ENCODE measurements around the gene COL16A1. TPM values are rescaled to one million over a fixed set of nuclear protein-coding genes. Genes with fewer than 3 reads are reported as not detected.

COL16A1 gene
- total RNA-seq, 1 donor = 0.10 TPM

DNA sequence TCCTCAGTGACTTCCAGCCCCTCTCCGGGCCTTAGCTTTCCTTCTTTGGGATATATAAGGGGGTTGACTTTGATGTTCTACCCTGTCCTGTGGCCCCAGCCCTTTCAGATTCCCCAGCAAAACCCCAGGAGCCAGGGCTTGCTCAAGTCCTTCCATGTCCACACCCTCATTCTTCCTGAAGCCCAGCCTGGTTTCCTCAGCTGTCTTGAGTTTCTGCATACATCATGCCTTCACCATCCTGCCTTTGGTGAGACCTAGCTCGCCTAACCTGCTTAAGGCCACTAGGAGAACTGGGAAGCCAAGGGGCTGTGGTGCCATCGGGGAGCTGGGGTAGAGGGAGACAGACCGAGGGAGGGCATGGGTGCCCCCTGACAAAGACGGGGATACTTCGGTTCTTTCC is 42.0 kb downstream of the COL16A1 start:
- no peak overlapping the region for H3K4me3 ChIP-seq (ENCODE audit: low read length)
- H3K27me3 ChIP-seq (ENCODE audit: insufficient read depth, low read length) = no peaks in the 10 kb centered on the region
- H3K4me1 ChIP-seq (ENCODE audit: insufficient read depth, low read length) = peaks cover 18% of the 10 kb centered on the region
- no peaks in the 10 kb centered on the region for H3K9me3 ChIP-seq (ENCODE audit: low read depth, low read length)

- Histone ChIP-seq H3K9me3 (ENCODE audit: low read depth, low read length) (no peaks in the 10 kb centered on the region), H3K4me1 (ENCODE audit: insufficient read depth, low read length) (peaks cover 22% of the 10 kb centered on the region), H3K4me3 (ENCODE audit: low read length) (no peak overlapping the region), H3K27me3 (ENCODE audit: insufficient read depth, low read length) (no peaks in the 10 kb centered on the region)
Measured at GRCh38 chr1:31660871-31661455, 42.9 kb downstream of the COL16A1 start.

GRCh38 chr1:31659889-31660288 is 43.9 kb downstream of the COL16A1 start:
- Histone ChIP-seq H3K4me3 (ENCODE audit: low read length) (no peak overlapping the region), H3K9me3 (ENCODE audit: low read depth, low read length) (no peaks in the 10 kb centered on the region), H3K4me1 (ENCODE audit: insufficient read depth, low read length) (peaks cover 22% of the 10 kb centered on the region), H3K27me3 (ENCODE audit: insufficient read depth, low read length) (no peaks in the 10 kb centered on the region)

- Histone ChIP-seq H3K9me3 (ENCODE audit: low read depth, low read length) (no peaks in the 10 kb centered on the region), H3K4me1 (ENCODE audit: insufficient read depth, low read length) (peaks cover 22% of the 10 kb centered on the region), H3K4me3 (ENCODE audit: low read length) (no peak overlapping the region), H3K27me3 (ENCODE audit: insufficient read depth, low read length) (no peaks in the 10 kb centered on the region)
Measured at GRCh38 chr1:31658721-31659120, 45.1 kb downstream of the COL16A1 start.

- Histone ChIP-seq H3K27me3 (ENCODE audit: insufficient read depth, low read length) (no peaks in the 10 kb centered on the region), H3K4me3 (ENCODE audit: low read length) (no peak overlapping the region), H3K4me1 (ENCODE audit: insufficient read depth, low read length) (peaks cover 22% of the 10 kb centered on the region), H3K9me3 (ENCODE audit: low read depth, low read length) (no peaks in the 10 kb centered on the region)
Measured at GRCh38 chr1:31657972-31658510, 45.8 kb downstream of the COL16A1 start.

DNA sequence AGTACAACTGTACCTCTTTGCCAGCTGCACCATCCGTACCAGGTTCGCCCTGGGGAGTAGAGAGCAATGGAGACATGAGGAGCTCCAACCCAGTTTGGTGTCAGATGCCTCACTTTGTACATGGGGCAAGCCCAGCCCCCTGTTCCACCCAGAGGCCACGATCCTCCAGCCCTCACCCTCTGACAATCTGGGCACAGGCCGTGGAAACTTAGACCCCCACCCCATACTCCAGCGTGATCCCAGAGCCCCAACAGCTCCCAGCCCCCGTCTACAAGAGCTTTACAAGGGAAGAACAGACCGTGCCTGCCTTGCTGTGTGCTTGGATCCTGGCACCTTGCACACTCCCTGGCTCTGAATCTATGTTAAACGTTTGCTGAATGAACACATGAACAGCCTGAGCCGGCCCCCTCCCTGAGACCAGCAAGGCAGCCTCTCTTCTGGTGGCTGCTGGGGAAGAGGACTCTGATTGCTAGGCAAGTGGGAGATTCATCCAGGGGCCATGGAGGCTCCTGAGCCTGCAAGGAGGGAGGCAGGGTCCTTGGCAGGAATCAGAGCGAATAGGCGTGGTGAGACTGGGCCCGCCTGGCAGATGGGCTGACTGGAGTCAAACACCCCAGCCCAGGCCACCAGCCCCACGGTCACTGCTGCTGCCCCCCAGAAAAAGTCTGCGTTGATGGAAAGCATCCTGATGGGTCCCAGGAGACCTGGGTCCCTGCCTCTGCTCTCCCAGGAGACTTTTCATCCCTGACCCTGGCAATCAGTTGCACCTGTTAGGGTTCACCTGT is 46.6 kb downstream of the COL16A1 start:
- Histone ChIP-seq H3K27me3 (ENCODE audit: insufficient read depth, low read length) (no peaks in the 10 kb centered on the region), H3K4me1 (ENCODE audit: insufficient read depth, low read length) (peaks cover 22% of the 10 kb centered on the region), H3K4me3 (ENCODE audit: low read length) (no peak overlapping the region), H3K9me3 (ENCODE audit: low read depth, low read length) (no peaks in the 10 kb centered on the region)

DNA sequence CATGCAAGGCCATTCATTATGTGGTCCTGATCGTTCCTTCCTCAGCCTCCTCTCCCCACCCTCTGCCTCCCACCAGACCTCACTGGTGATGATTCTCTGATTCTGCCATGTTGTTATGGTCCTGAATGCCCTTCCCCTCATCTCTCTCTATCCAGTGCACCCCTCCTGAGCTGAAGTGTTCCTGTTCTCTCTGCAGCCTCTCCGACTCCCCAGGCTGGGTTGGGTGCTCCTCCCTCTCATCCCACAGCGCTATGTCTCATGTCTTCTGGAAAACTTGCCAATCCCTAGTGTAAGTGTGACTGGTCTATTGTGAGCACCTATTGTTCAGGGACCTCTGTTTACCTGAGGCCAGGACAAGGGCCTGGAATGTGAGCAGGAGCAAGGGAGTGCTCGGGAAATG is 48.1 kb downstream of the COL16A1 start:
- Histone ChIP-seq H3K9me3 (ENCODE audit: low read depth, low read length) (no peaks in the 10 kb centered on the region), H3K27me3 (ENCODE audit: insufficient read depth, low read length) (no peaks in the 10 kb centered on the region), H3K4me3 (ENCODE audit: low read length) (no peak overlapping the region), H3K4me1 (ENCODE audit: insufficient read depth, low read length) (peaks cover 22% of the 10 kb centered on the region)

- H3K27me3 ChIP-seq (ENCODE audit: insufficient read depth, low read length) = no peaks in the 10 kb centered on the region
- no peak overlapping the region for H3K4me3 ChIP-seq (ENCODE audit: low read length)
- H3K4me1 ChIP-seq (ENCODE audit: insufficient read depth, low read length) = peaks cover 22% of the 10 kb centered on the region
- H3K9me3 ChIP-seq (ENCODE audit: low read depth, low read length) = no peaks in the 10 kb centered on the region
Measured at GRCh38 chr1:31655104-31655503, 48.7 kb downstream of the COL16A1 start.

GRCh38 chr1:31654474-31654776 is 49.4 kb downstream of the COL16A1 start:
- Histone ChIP-seq H3K4me1 (ENCODE audit: insufficient read depth, low read length) (peaks cover 22% of the 10 kb centered on the region), H3K9me3 (ENCODE audit: low read depth, low read length) (no peaks in the 10 kb centered on the region), H3K27me3 (ENCODE audit: insufficient read depth, low read length) (no peaks in the 10 kb centered on the region), H3K4me3 (ENCODE audit: low read length) (no peak overlapping the region)

DNA sequence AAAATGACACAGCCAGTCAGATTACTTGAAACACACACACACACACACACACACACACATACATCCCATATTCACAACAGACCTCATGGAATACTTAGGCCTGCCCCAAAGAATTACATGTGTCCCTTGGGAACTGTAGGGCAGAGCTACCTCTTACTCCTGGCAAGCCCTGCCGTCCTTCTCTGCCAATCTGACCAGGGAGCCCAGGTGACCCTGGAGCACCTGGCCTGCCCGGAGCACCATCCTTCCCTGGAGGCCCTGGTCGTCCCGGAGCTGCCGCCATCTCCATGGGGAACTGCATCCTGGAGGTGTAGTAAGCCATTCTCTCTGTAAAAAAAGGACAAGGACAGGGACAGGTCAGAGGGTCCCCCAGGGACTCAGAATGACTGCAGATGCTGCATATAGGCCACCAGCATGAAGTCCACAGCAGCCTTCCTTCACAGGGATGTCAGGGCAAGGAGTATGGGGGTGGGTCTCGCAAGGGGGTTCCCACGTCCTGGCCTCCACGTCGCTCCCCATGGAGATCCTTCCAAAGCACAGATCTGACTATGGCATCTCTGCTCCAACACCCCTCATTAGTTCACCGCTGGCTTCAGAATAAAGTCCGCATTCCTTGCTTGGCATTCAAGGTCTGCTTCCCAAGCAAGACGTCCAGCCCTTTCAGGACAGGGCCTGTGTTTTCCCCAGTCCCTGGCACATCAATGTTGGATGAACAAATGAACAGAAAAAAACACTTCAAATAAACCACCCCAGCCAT is 49.9 kb downstream of the COL16A1 start:
- Histone ChIP-seq H3K9me3 (ENCODE audit: low read depth, low read length) (no peaks in the 10 kb centered on the region), H3K4me1 (ENCODE audit: insufficient read depth, low read length) (peaks cover 20% of the 10 kb centered on the region), H3K27me3 (ENCODE audit: insufficient read depth, low read length) (no peaks in the 10 kb centered on the region), H3K4me3 (ENCODE audit: low read length) (no peak overlapping the region)

- no peaks in the 10 kb centered on the region for H3K9me3 ChIP-seq (ENCODE audit: low read depth, low read length)
- H3K4me3 ChIP-seq (ENCODE audit: low read length) = no peak overlapping the region
- H3K27me3 ChIP-seq (ENCODE audit: insufficient read depth, low read length) = no peaks in the 10 kb centered on the region
- H3K4me1 ChIP-seq (ENCODE audit: insufficient read depth, low read length) = peaks cover 11% of the 10 kb centered on the region
Measured at GRCh38 chr1:31652891-31653499, 50.8 kb downstream of the COL16A1 start.

DNA sequence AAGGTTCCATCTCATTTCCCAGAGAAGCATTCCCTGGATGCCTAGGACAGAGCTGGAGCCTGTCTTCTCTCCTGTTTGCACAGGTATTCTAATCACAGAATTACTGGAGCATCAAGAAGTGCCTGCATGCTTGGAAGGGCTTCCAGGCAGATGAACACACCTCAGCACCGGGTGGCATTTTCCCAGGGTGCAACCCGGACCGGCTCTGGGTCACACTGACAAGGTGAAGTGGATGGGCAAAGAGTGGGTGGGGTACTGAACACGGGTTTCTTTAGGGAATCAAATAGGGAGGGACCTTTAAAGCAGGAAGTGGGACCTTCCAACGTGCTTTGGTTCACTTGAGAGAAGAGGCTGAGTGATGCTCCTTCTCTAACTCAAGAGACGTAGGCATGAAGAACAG is 52.1 kb downstream of the COL16A1 start:
- Histone ChIP-seq H3K27me3 (ENCODE audit: insufficient read depth, low read length) (no peaks in the 10 kb centered on the region), H3K4me3 (ENCODE audit: low read length) (no peak overlapping the region), H3K4me1 (ENCODE audit: insufficient read depth, low read length) (peaks cover 4% of the 10 kb centered on the region), H3K9me3 (ENCODE audit: low read depth, low read length) (no peaks in the 10 kb centered on the region)

DNA sequence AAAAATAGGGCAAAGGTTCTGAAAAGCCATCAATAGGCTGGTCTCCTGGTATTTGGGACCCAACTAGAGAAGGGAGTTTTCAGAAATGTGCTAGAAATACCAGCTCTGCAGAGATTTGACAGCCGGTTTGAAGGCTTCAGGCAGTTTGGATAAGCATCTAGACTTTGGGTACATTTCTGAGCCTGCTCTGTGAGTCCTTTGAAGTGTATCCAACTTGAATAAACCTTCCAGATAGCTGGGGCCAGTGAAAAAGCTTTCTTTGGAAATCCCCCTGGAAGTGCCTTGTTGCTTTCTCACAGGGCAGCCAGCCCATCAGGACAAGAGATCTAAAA is 52.8 kb downstream of the COL16A1 start:
- no peaks in the 10 kb centered on the region for H3K27me3 ChIP-seq (ENCODE audit: insufficient read depth, low read length)
- peaks cover 1% of the 10 kb centered on the region for H3K4me1 ChIP-seq (ENCODE audit: insufficient read depth, low read length)
- H3K4me3 ChIP-seq (ENCODE audit: low read length) = no peak overlapping the region
- H3K9me3 ChIP-seq (ENCODE audit: low read depth, low read length) = no peaks in the 10 kb centered on the region

GRCh38 chr1:31650161-31651088 is 53.4 kb downstream of the COL16A1 start:
- no peak overlapping the region for H3K4me3 ChIP-seq (ENCODE audit: low read length)
- H3K27me3 ChIP-seq (ENCODE audit: insufficient read depth, low read length) = no peaks in the 10 kb centered on the region
- H3K4me1 ChIP-seq (ENCODE audit: insufficient read depth, low read length) = peaks cover 8% of the 10 kb centered on the region
- H3K9me3 ChIP-seq (ENCODE audit: low read depth, low read length) = no peaks in the 10 kb centered on the region

All from mononuclear cell (primary cell).